Activated B cell treated with CpG ODN at 0.5 μM for 24 hours (primary cell): Measurements from ENCODE around the gene TULP1. TPM values are rescaled to one million over a fixed set of nuclear protein-coding genes. Genes with fewer than 3 reads are reported as not detected.

Experiments
- ATAC-seq: fragments of 200-7000 bp; cut with Tn5 transposase; one replicate; pipeline ENCODE4 v1.10.0; 2021; ENCODE audit warnings: low read depth, mild to moderate bottlenecking, moderate library complexity
- CTCF ChIA-PET: fragments of 350-600 bp; sonication (Branson Sonifier 250); formaldehyde crosslinking; loops from one replicate; lab custom pipeline; 2021; ENCODE audit warnings: antibody characterized with exemption; lab: Charles Lee
- POLR2A ChIA-PET: fragments of 350-600 bp; sonication (Branson Sonifier 250); formaldehyde crosslinking; loops from one replicate; lab custom pipeline; 2021; ENCODE audit warnings: antibody characterized with exemption; lab: Charles Lee
- DNase-seq: peaks from one replicate; pipeline ENCODE4 v3.0.0; 2022
- H3K27ac Mint-ChIP-seq: one replicate; pipeline ENCODE4 v1.8.0; 2020; ENCODE audit warnings: mixed read lengths
- H3K27me3 Mint-ChIP-seq: one replicate; pipeline ENCODE4 v1.8.0; 2021; ENCODE audit warnings: mixed read lengths
- H3K36me3 Mint-ChIP-seq: one replicate; pipeline ENCODE4 v1.8.0; 2021; ENCODE audit warnings: low read depth, mixed read lengths
- H3K4me1 Mint-ChIP-seq: one replicate; pipeline ENCODE4 v1.8.0; 2021; ENCODE audit warnings: mixed read lengths
- H3K4me3 Mint-ChIP-seq: one replicate; pipeline ENCODE4 v1.8.0; 2020; ENCODE audit warnings: mild to moderate bottlenecking, mixed read lengths
- H3K9me3 Mint-ChIP-seq: one replicate; pipeline ENCODE4 v1.8.0; 2020; ENCODE audit warnings: mixed read lengths
- CTCF ChIP-seq: fragments of 200-600 bp; IDR thresholded peaks from one replicate; pipeline ENCODE4 v1.8.0; 2022; ENCODE audit warnings: antibody characterized with exemption, mild to moderate bottlenecking
- intact Hi-C: fragments of 100-400 bp; cut with micrococcal nuclease; formaldehyde crosslinking; loops from one replicate; pipeline ENCODE4 v1.15.1; 2024
- total RNA-seq: library from RNA; stranded (reverse); gene quantifications from 2 replicates; pipeline ENCODE4 v1.2.3, GENCODE V29; 2022

The TULP1 gene
- total RNA-seq, 1 donor from 2014 or later, result not detected

GRCh38 chr6:35492974-35493284 lies 19.8 kb downstream of the TULP1 start:
- Mint-ChIP-seq H3K9me3 (no peaks in the 10 kb centered on the region), H3K4me1 (peaks cover 5% of the 10 kb centered on the region), H3K27me3 (peaks cover 11% of the 10 kb centered on the region), H3K4me3 (no peak overlapping the region), H3K36me3 (no peaks in the 10 kb centered on the region), H3K27ac (no peak overlapping the region)
- ChIA-PET CTCF (no interaction called here), POLR2A (no interaction called here)
- ATAC-seq (no peak), DNase-seq (no peak)
- TF ChIP-seq CTCF, result no peak
- intact Hi-C loops, result no loop called here

GRCh38 chr6:35492258-35492973 lies 20.3 kb downstream of the TULP1 start:
- no peaks in the 10 kb centered on the region for H3K9me3 Mint-ChIP-seq
- peaks cover 5% of the 10 kb centered on the region for H3K4me1 Mint-ChIP-seq
- ChIA-PET POLR2A (no interaction called here), CTCF (no interaction called here)
- peaks cover 10% of the 10 kb centered on the region for H3K27me3 Mint-ChIP-seq
- intact Hi-C loops, result no loop called here
- H3K36me3 Mint-ChIP-seq, result no peaks in the 10 kb centered on the region
- ATAC-seq, result no peak
- H3K27ac Mint-ChIP-seq, result no peak overlapping the region
- TF ChIP-seq CTCF, result no peak
- DNase-seq, result no peak
- no peak overlapping the region for H3K4me3 Mint-ChIP-seq

- Mint-ChIP-seq H3K27ac (no peak overlapping the region), H3K36me3 (no peaks in the 10 kb centered on the region), H3K27me3 (peaks cover 10% of the 10 kb centered on the region), H3K4me3 (no peak overlapping the region), H3K4me1 (peaks cover 5% of the 10 kb centered on the region), H3K9me3 (no peaks in the 10 kb centered on the region)
- POLR2A ChIA-PET, result interaction anchor here (0.5 to 0.6 kb wide), 2 partner anchors 18 to 1255 kb away, joined by 3 to 4 read pairs; partner anchors contain the start of gene HMGA1
- TF ChIP-seq CTCF, result no peak
- intact Hi-C loops, result no loop called here
- CTCF ChIA-PET, result no interaction called here
- no peak for DNase-seq
- no peak for ATAC-seq
Observed at GRCh38 chr6:35491558-35492257, 21.0 kb downstream of the TULP1 start.

GRCh38 chr6:35490821-35491557 lies 21.7 kb downstream of the TULP1 start:
- intact Hi-C loops, result no loop called here
- ChIA-PET CTCF (no interaction called here), POLR2A (interaction anchor here (0.5 to 0.6 kb wide), 2 partner anchors 17 to 1254 kb away, joined by 3 to 4 read pairs; partner anchors contain the start of gene HMGA1)
- no peak for TF ChIP-seq CTCF
- no peaks in the 10 kb centered on the region for H3K9me3 Mint-ChIP-seq
- peaks cover 5% of the 10 kb centered on the region for H3K4me1 Mint-ChIP-seq
- H3K4me3 Mint-ChIP-seq, result no peak overlapping the region
- ATAC-seq (no peak), DNase-seq (no peak)
- H3K27me3 Mint-ChIP-seq, result peaks cover 10% of the 10 kb centered on the region
- no peak overlapping the region for H3K27ac Mint-ChIP-seq
- H3K36me3 Mint-ChIP-seq, result no peaks in the 10 kb centered on the region
